Activated naive CD4-positive, alpha-beta T cell treated with anti-CD3 and anti-CD28 coated beads, Interleukin-2, amount 50 U/mL, for 16 hours (primary cell): ENCODE results near the gene RASIP1.
"Not testable (repeated sequence)": the region's sequence is repeated elsewhere in the genome, so short reads cannot be mapped to it uniquely, and the experiment has no call there.

ENCODE experiments used
- DNase-seq: peaks from one replicate; pipeline ENCODE4 v3.0.0-alpha.2; 2020

Gene RASIP1

GRCh38 chr19:48705431-48705830 lies 35.0 kb downstream of the RASIP1 start:
- no peak for DNase-seq

- DNase-seq, result no peak
Measured at GRCh38 chr19:48703316-48703715, 37.1 kb downstream of the RASIP1 start.

- no peak for DNase-seq
Measured at GRCh38 chr19:48702701-48703100, 37.7 kb downstream of the RASIP1 start.

GRCh38 chr19:48698046-48698445 lies 42.4 kb downstream of the RASIP1 start:
- DNase-seq, result no peak

- no peak for DNase-seq
Measured at GRCh38 chr19:48696353-48697010, 43.9 kb downstream of the RASIP1 start.

- DNase-seq, result no peak
Measured at GRCh38 chr19:48695743-48696352, 44.6 kb downstream of the RASIP1 start, which contains the start of gene FUT2. TSS of gene FUT2 (plus strand) at chr19:48695971. CDS start at chr19:48702957, 6,986 bp downstream.

GRCh38 chr19:48693629-48694028 lies 46.8 kb downstream of the RASIP1 start:
- DNase-seq, result not testable (repeated sequence)

GRCh38 chr19:48689449-48689848 lies 51.0 kb downstream of the RASIP1 start:
- DNase-seq, result no peak

- no peak for DNase-seq
Measured at GRCh38 chr19:48687776-48688175, 52.6 kb downstream of the RASIP1 start.

GRCh38 chr19:48686637-48687036 lies 53.8 kb downstream of the RASIP1 start:
- DNase-seq, result not testable (repeated sequence)

- no peak for DNase-seq
Measured at GRCh38 chr19:48686088-48686487, 54.3 kb downstream of the RASIP1 start.

- no peak for DNase-seq
Measured at GRCh38 chr19:48685583-48685982, 54.8 kb downstream of the RASIP1 start.

GRCh38 chr19:48683349-48683748 lies 57.1 kb downstream of the RASIP1 start:
- DNase-seq, result no peak

GRCh38 chr19:48681127-48681470 lies 59.3 kb downstream of the RASIP1 start:
- DNase-seq, result no peak

- DNase-seq, result no peak
Measured at GRCh38 chr19:48680436-48681126, 59.8 kb downstream of the RASIP1 start.

- not testable (repeated sequence) for DNase-seq
Measured at GRCh38 chr19:48680006-48680405, 60.4 kb downstream of the RASIP1 start.

GRCh38 chr19:48678201-48678600 lies 62.2 kb downstream of the RASIP1 start:
- no peak for DNase-seq

GRCh38 chr19:48676887-48677286 lies 63.5 kb downstream of the RASIP1 start:
- DNase-seq, result no peak

- no peak for DNase-seq
Measured at GRCh38 chr19:48676487-48676886, 63.9 kb downstream of the RASIP1 start.

- DNase-seq, result peak; percentile 74
Measured at GRCh38 chr19:48674921-48675824, 65.2 kb downstream of the RASIP1 start.

- no peak for DNase-seq
Measured at GRCh38 chr19:48674216-48674809, 66.1 kb downstream of the RASIP1 start.

GRCh38 chr19:48673436-48674100 lies 66.8 kb downstream of the RASIP1 start:
- no peak for DNase-seq
